Osteoblast (primary cell): ENCODE data around the gene SCLY. TPM values are rescaled to one million over a fixed set of nuclear protein-coding genes. Genes with fewer than 3 reads are reported as not detected.

Experiments used
- DNase-seq: peaks from one replicate; pipeline ENCODE4 v3.0.0; 2011; ENCODE audit warnings: low spot score, mixed read lengths; ENCODE audit not compliant: insufficient read length; ENCODE audit errors: missing footprints
- H2AFZ ChIP-seq: 2 replicates; pipeline ENCODE4 v1.6.0; 2011; ENCODE audit warnings: mild to moderate bottlenecking, low read length
- H3K27ac ChIP-seq: 2 replicates; pipeline ENCODE4 v1.5.1; 2011; ENCODE audit warnings: mild to moderate bottlenecking, low read depth, low read length, moderate library complexity
- H3K27me3 ChIP-seq: 2 replicates; pipeline ENCODE4 v1.6.0; 2012; ENCODE audit warnings: mild to moderate bottlenecking, control low read depth, inconsistent platforms, low read length, moderate library complexity; ENCODE audit not compliant: insufficient read depth
- H3K36me3 ChIP-seq: 2 replicates; pipeline ENCODE4 v1.5.1; 2011; ENCODE audit warnings: mild to moderate bottlenecking, low read length, control low read depth, moderate library complexity; ENCODE audit not compliant: insufficient read depth
- H3K4me1 ChIP-seq: 2 replicates; pipeline ENCODE4 v1.5.1; 2011; ENCODE audit warnings: mild to moderate bottlenecking, low read length, control low read depth, moderate library complexity; ENCODE audit not compliant: insufficient read depth
- H3K4me2 ChIP-seq: 2 replicates; pipeline ENCODE4 v1.6.0; 2011; ENCODE audit warnings: mild to moderate bottlenecking, low read length; ENCODE audit not compliant: insufficient read depth
- H3K4me3 ChIP-seq: fragments of 200-600 bp; sonication (generic); 3 replicates; pipeline ENCODE4 v1.5.1; 2012; ENCODE audit warnings: mild to moderate bottlenecking, low read length, inconsistent platforms; ENCODE audit not compliant: insufficient read depth
- H3K79me2 ChIP-seq: 2 replicates; pipeline ENCODE4 v1.6.0; 2012; ENCODE audit warnings: mild to moderate bottlenecking, low read length, control low read depth, inconsistent platforms; ENCODE audit not compliant: insufficient read depth
- H3K9me3 ChIP-seq: 2 replicates; pipeline ENCODE4 v1.5.1; 2011; ENCODE audit warnings: low read depth, low read length, control low read depth
- H4K20me1 ChIP-seq: 2 replicates; pipeline ENCODE4 v1.6.0; 2012; ENCODE audit warnings: mild to moderate bottlenecking, low read length, control low read depth; ENCODE audit not compliant: insufficient read depth
- total RNA-seq: library from RNA; depleted of rRNA; stranded (reverse); fragments of >200 nt; gene quantifications from 2 replicates; pipeline ENCODE4 v1.2.3, GENCODE V29; 2012
- TF ChIP-seq, protein P1 (sequence below): IDR thresholded peaks from 2 replicates; pipeline ENCODE4 v1.5.1; 2011; ENCODE audit warnings: mild to moderate bottlenecking, low read depth, low read length, moderate library complexity; ENCODE audit errors: extremely low read depth

The SCLY gene
- total RNA-seq, 1 donor: 11.6 TPM

DNA sequence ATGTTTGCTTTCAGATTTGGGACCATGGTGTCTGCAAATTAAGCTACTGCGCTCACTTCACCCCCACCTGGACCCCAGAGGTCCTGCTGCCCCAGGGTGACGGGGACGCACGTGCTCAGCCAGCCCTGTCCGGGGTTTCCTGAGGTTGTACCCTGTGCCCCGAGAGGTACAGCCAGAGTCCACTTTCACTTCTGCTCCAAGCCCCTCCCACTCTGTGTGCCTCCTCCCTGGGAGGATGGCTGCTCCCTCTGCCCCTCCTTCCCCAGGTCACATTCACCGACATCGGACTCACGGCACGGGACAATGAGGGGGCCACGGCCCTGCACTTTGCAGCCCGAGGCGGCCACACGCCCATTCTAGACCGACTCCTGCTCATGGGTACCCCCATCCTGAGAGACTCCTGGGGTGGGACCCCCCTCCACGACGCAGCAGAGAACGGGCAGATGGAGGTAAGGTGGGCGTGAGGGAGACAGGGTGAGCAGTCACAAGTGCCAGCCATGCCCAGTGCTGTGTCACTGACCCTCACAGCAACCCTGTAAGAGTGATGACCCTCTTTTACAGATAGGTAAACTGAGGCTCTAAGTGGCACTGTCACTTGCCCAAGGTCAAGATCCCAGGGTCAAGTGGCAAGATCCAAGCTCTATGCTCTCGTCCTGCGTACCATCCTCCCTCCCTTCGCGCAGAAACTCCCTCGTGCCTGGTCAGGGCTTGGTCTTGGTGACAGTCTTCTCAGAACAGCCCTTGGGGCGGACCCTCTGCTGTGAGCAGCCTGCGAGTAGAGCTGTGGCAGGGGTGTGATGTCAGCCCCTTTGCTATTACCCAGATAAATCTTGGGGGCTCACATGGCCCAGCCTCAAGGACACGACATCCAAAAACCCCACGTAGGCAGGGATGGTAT, 47.0 kb downstream of the SCLY start:
- TF ChIP-seq, protein P1, sequence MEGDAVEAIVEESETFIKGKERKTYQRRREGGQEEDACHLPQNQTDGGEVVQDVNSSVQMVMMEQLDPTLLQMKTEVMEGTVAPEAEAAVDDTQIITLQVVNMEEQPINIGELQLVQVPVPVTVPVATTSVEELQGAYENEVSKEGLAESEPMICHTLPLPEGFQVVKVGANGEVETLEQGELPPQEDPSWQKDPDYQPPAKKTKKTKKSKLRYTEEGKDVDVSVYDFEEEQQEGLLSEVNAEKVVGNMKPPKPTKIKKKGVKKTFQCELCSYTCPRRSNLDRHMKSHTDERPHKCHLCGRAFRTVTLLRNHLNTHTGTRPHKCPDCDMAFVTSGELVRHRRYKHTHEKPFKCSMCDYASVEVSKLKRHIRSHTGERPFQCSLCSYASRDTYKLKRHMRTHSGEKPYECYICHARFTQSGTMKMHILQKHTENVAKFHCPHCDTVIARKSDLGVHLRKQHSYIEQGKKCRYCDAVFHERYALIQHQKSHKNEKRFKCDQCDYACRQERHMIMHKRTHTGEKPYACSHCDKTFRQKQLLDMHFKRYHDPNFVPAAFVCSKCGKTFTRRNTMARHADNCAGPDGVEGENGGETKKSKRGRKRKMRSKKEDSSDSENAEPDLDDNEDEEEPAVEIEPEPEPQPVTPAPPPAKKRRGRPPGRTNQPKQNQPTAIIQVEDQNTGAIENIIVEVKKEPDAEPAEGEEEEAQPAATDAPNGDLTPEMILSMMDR: no peak
- no peak overlapping the region for H3K27ac ChIP-seq
- no peaks in the 10 kb centered on the region for H3K4me1 ChIP-seq
- no peaks in the 10 kb centered on the region for H3K27me3 ChIP-seq
- H2AFZ ChIP-seq: no peak overlapping the region
- DNase-seq: peak; percentile 74
- no peaks in the 10 kb centered on the region for H3K36me3 ChIP-seq
- H3K4me3 ChIP-seq: no peak overlapping the region
- peaks cover 3% of the 10 kb centered on the region for H3K9me3 ChIP-seq
- no peaks in the 10 kb centered on the region for H3K79me2 ChIP-seq
- no peaks in the 10 kb centered on the region for H4K20me1 ChIP-seq
- peak overlapping the region; percentile 32 for H3K4me2 ChIP-seq

- no peaks in the 10 kb centered on the region for H3K36me3 ChIP-seq
- H3K4me1 ChIP-seq: no peaks in the 10 kb centered on the region
- H3K9me3 ChIP-seq: peaks cover 6% of the 10 kb centered on the region
- H2AFZ ChIP-seq: no peak overlapping the region
- no peak overlapping the region for H3K27ac ChIP-seq
- no peaks in the 10 kb centered on the region for H3K79me2 ChIP-seq
- H3K27me3 ChIP-seq: no peaks in the 10 kb centered on the region
- H3K4me3 ChIP-seq: no peak overlapping the region
- TF ChIP-seq, protein P1: no peak
- no peaks in the 10 kb centered on the region for H4K20me1 ChIP-seq
- H3K4me2 ChIP-seq: no peak overlapping the region
- DNase-seq: peak; percentile 77
Measured at GRCh38 chr2:238108423-238109183, 47.8 kb downstream of the SCLY start.

GRCh38 chr2:238113611-238114010, 52.8 kb downstream of the SCLY start:
- TF ChIP-seq, protein P1: no peak

GRCh38 chr2:238114331-238114841, 53.6 kb downstream of the SCLY start:
- Histone ChIP-seq H3K79me2 (no peaks in the 10 kb centered on the region), H3K4me1 (peaks cover 7% of the 10 kb centered on the region), H4K20me1 (no peaks in the 10 kb centered on the region), H3K9me3 (peaks cover 6% of the 10 kb centered on the region), H3K36me3 (no peaks in the 10 kb centered on the region), H3K27ac (no peak overlapping the region), H3K4me2 (no peak overlapping the region), H3K27me3 (peaks cover under 1% of the 10 kb centered on the region), H3K4me3 (no peak overlapping the region), H2AFZ (no peak overlapping the region)
- peak; percentile 68 for DNase-seq
- TF ChIP-seq, protein P1: no peak

More at GRCh38 chr2:238113611-238114010, 52.8 kb downstream of the SCLY start:
- peaks cover 6% of the 10 kb centered on the region for H3K9me3 ChIP-seq
- peak; percentile 38 for DNase-seq
- no peak overlapping the region for H3K27ac ChIP-seq
- H2AFZ ChIP-seq: no peak overlapping the region
- no peak overlapping the region for H3K4me2 ChIP-seq
- H4K20me1 ChIP-seq: no peaks in the 10 kb centered on the region
- H3K27me3 ChIP-seq: no peaks in the 10 kb centered on the region
- H3K36me3 ChIP-seq: no peaks in the 10 kb centered on the region
- no peaks in the 10 kb centered on the region for H3K79me2 ChIP-seq
- peaks cover 7% of the 10 kb centered on the region for H3K4me1 ChIP-seq
- no peak overlapping the region for H3K4me3 ChIP-seq
